Measurements from ENCODE around the gene GJB4.

GJB4 gene

GRCh38 chr1:34759503-34760357 lies at the start of gene GJB4:
Gene GJB4, plus strand, starts transcription at chr1:34759740. Its CDS starts 1,515 bp downstream, at chr1:34761255.
- H3K9me2 ChIP-seq (replicated peaks; ENCODE audit: control insufficient read depth, low read length) = no peaks in the 10 kb centered on the region
- no peak within 1 kb of the TSS for H3K4me2 ChIP-seq (ENCODE audit: low read length)
- TF ChIP-seq EZH2phosphoT487 (IDR thresholded peaks at IDR 0.05; ENCODE audit: borderline replicate concordance, low read length) (no peak), CTCF (IDR thresholded peaks at IDR 0.05; ENCODE audit: low read depth, low read length, poor library complexity, severe bottlenecking) (no peak)
- no peak within 1 kb of the TSS for H3K27ac ChIP-seq (ENCODE audit: low read depth, low read length)
- H3K9me3 ChIP-seq (ENCODE audit: control insufficient read depth, insufficient read depth, low read length) = no peaks in the 10 kb centered on the region
- H3K79me2 ChIP-seq (ENCODE audit: control insufficient read depth, low read length) = no peaks in the 10 kb centered on the region
- no peaks in the 10 kb centered on the region for H4K20me1 ChIP-seq (ENCODE audit: control insufficient read depth, insufficient read depth, low read depth, low read length)
- H3K4me1 ChIP-seq (ENCODE audit: control insufficient read depth, low read length) = no peaks in the 10 kb centered on the region
- H3K27me3 ChIP-seq (ENCODE audit: control insufficient read depth, low read length) = no peaks in the 10 kb centered on the region
- H3K36me3 ChIP-seq (ENCODE audit: control insufficient read depth, low read length) = no peaks in the 10 kb centered on the region
- H3K4me3 ChIP-seq (ENCODE audit: low read length) = no peak within 1 kb of the TSS
- H3F3A ChIP-seq (ENCODE audit: control insufficient read depth, insufficient read depth) = no peaks in the 10 kb centered on the region

- H3K4me1 ChIP-seq (ENCODE audit: control insufficient read depth, low read length) = no peaks in the 10 kb centered on the region
- no peak overlapping the region for H3K27ac ChIP-seq (ENCODE audit: low read depth, low read length)
- TF ChIP-seq CTCF (IDR thresholded peaks at IDR 0.05; ENCODE audit: low read depth, low read length, poor library complexity, severe bottlenecking) = no peak
- no peak for TF ChIP-seq EZH2phosphoT487 (IDR thresholded peaks at IDR 0.05; ENCODE audit: borderline replicate concordance, low read length)
- no peaks in the 10 kb centered on the region for H3K79me2 ChIP-seq (ENCODE audit: control insufficient read depth, low read length)
- no peaks in the 10 kb centered on the region for H3K9me2 ChIP-seq (replicated peaks; ENCODE audit: control insufficient read depth, low read length)
- H4K20me1 ChIP-seq (ENCODE audit: control insufficient read depth, insufficient read depth, low read depth, low read length) = no peaks in the 10 kb centered on the region
- no peak overlapping the region for H3K4me3 ChIP-seq (ENCODE audit: low read length)
- H3K27me3 ChIP-seq (ENCODE audit: control insufficient read depth, low read length) = no peaks in the 10 kb centered on the region
- no peaks in the 10 kb centered on the region for H3F3A ChIP-seq (ENCODE audit: control insufficient read depth, insufficient read depth)
- no peaks in the 10 kb centered on the region for H3K9me3 ChIP-seq (ENCODE audit: control insufficient read depth, insufficient read depth, low read length)
- no peaks in the 10 kb centered on the region for H3K36me3 ChIP-seq (ENCODE audit: control insufficient read depth, low read length)
- no peak overlapping the region for H3K4me2 ChIP-seq (ENCODE audit: low read length)
Measured at GRCh38 chr1:34710812-34711211, 48.7 kb upstream of the GJB4 start.

- TF ChIP-seq EZH2phosphoT487 (IDR thresholded peaks at IDR 0.05; ENCODE audit: borderline replicate concordance, low read length) = no peak
- no peak for TF ChIP-seq CTCF (IDR thresholded peaks at IDR 0.05; ENCODE audit: low read depth, low read length, poor library complexity, severe bottlenecking)
- Histone ChIP-seq H3K4me1 (ENCODE audit: control insufficient read depth, low read length) (no peaks in the 10 kb centered on the region), H4K20me1 (ENCODE audit: control insufficient read depth, insufficient read depth, low read depth, low read length) (no peaks in the 10 kb centered on the region), H3K27me3 (ENCODE audit: control insufficient read depth, low read length) (no peaks in the 10 kb centered on the region), H3F3A (ENCODE audit: control insufficient read depth, insufficient read depth) (no peaks in the 10 kb centered on the region), H3K79me2 (ENCODE audit: control insufficient read depth, low read length) (no peaks in the 10 kb centered on the region), H3K4me3 (ENCODE audit: low read length) (no peak overlapping the region), H3K36me3 (ENCODE audit: control insufficient read depth, low read length) (no peaks in the 10 kb centered on the region), H3K27ac (ENCODE audit: low read depth, low read length) (no peak overlapping the region), H3K4me2 (ENCODE audit: low read length) (no peak overlapping the region), H3K9me2 (replicated peaks; ENCODE audit: control insufficient read depth, low read length) (no peaks in the 10 kb centered on the region), H3K9me3 (ENCODE audit: control insufficient read depth, insufficient read depth, low read length) (no peaks in the 10 kb centered on the region)
Measured at GRCh38 chr1:34711485-34711884, 48.1 kb upstream of the GJB4 start.
